ENCODE data around the gene NCAPH2. TPM values are rescaled to one million over a fixed set of nuclear protein-coding genes. Genes with fewer than 3 reads are reported as not detected.

The NCAPH2 gene
- total and polyA plus RNA-seq, 9 of the 15 experiments (the other 6 are each of a cell fraction or from before 2014, with no cell fraction given), result 3.6 to 88.6 (median 32.4) TPM

GRCh38 chr22:50507421-50507990 is 518 bp upstream of the NCAPH2 start, which contains the start of gene LMF2:
LMF2 (minus strand) TSS chr22:50507702; CDS start chr22:50507675, 27 bp downstream.
- Histone ChIP-seq H3K36me3 (ENCODE audit: control insufficient read depth, insufficient read depth, low read length) (peaks cover 32% of the 10 kb centered on the region; the same call in 1 of the 3 replicates), H2AFZ (ENCODE audit: low read depth, low read length) (peak within 1 kb of the TSS; percentile 93), H3K9me3 (replicated peaks; ENCODE audit: control insufficient read depth, insufficient read depth, low read depth, low read length) (no peaks in the 10 kb centered on the region), H3K27ac (ENCODE audit: extremely low read depth, low read depth, low read length) (peak within 1 kb of the TSS; percentile 98), H3K27me3 (ENCODE audit: control insufficient read depth in 2 of 2, insufficient read depth in 2 of 2, low read length in 2 of 2) (no peaks in the 10 kb centered on the region), H3K4me2 (ENCODE audit: insufficient read depth, low read length) (peak within 1 kb of the TSS; percentile 91), H3K4me1 (replicated peaks in 1 of 2; ENCODE audit: control insufficient read depth in 2 of 2, insufficient read depth in 2 of 2, low read length in 2 of 2) (peaks cover 0 to 27% of the 10 kb centered on the region in 2 experiments; a peak in 3 of 5 replicates), H3K9me1 (ENCODE audit: control insufficient read depth, insufficient read depth, low read length) (no peaks in the 10 kb centered on the region), H3K79me2 (ENCODE audit: control insufficient read depth, insufficient read depth, low read length) (peaks cover 45% of the 10 kb centered on the region), H3K9ac (ENCODE audit: insufficient read depth in 1 of 2, low read depth in 2 of 2, low read length in 2 of 2) (peak within 1 kb of the TSS; percentile 87 to 99), H4K20me1 (replicated peaks; ENCODE audit: control insufficient read depth, insufficient read depth, low read length) (no peaks in the 10 kb centered on the region), H3K4me3 (peak within 1 kb of the TSS; percentile 87)
- POLR2A ChIA-PET, result interaction anchor here (0.6 to 5.7 kb wide), 6 partner anchors 11 to 135 kb away, joined by 3 to 65 read pairs (median 4); partner anchors contain the start of genes MIOX and SCO2
- peak in 2 of 4 experiments; percentile 88 for DNase-seq (ENCODE audit: extremely low read depth in 1 of 4, low spot score in 3 of 4)
- intact Hi-C loops (cut with micrococcal nuclease), result no loop called here
- WGBS (ENCODE audit: insufficient coverage, low coverage, missing lambda C conversion rate), result no CpG with 5 or more reads among the region's 62 CpGs
- BruUV-seq (replicated peaks), result no TSS peak
- ATAC-seq, result peak; percentile 88
- FAIRE-seq, result no peak
- in situ Hi-C loops (cut with MboI), result no loop called here
- CTCF ChIA-PET (ENCODE audit: low intra/inter-chr PET ratio), result no interaction called here
- no peak for TF ChIP-seq ZNF561 (CRISPR knock-in tag; conservative IDR thresholded peaks at IDR 0.05)
- no peak for TF ChIP-seq FOXP4 (CRISPR knock-in tag; IDR thresholded peaks at IDR 0.05; ENCODE audit: borderline replicate concordance)
- no peak for TF ChIP-seq ZNF592 (IDR thresholded peaks at IDR 0.05)
- TF ChIP-seq HINFP (tag; conservative IDR thresholded peaks at IDR 0.05; ENCODE audit: low read depth), result no peak
- TF ChIP-seq ATF2 (CRISPR knock-in tag; IDR thresholded peaks at IDR 0.05), result no peak
- TF ChIP-seq ZNF586 (CRISPR knock-in tag; conservative IDR thresholded peaks at IDR 0.05), result no peak
- TF ChIP-seq CHCHD3 (CRISPR knock-in tag; IDR thresholded peaks at IDR 0.05), result no peak
- TF ChIP-seq CREM (IDR thresholded peaks at IDR 0.05; ENCODE audit: low read depth), result peak; percentile 33; the same call in 1 of the 2 replicates
